NCI-H446 treated with DMSO at 0.1 percent for 48 hours (cell line): ENCODE measurements around the gene GRM5.
"Not testable (repeated sequence)": the region's sequence is repeated elsewhere in the genome, so short reads cannot be mapped to it uniquely, and the experiment has no call there.

Source experiments
- DNase-seq: peaks from one replicate; lab custom pipeline; 2025; lab: John Stamatoyannopoulos, UW

Gene GRM5

DNA sequence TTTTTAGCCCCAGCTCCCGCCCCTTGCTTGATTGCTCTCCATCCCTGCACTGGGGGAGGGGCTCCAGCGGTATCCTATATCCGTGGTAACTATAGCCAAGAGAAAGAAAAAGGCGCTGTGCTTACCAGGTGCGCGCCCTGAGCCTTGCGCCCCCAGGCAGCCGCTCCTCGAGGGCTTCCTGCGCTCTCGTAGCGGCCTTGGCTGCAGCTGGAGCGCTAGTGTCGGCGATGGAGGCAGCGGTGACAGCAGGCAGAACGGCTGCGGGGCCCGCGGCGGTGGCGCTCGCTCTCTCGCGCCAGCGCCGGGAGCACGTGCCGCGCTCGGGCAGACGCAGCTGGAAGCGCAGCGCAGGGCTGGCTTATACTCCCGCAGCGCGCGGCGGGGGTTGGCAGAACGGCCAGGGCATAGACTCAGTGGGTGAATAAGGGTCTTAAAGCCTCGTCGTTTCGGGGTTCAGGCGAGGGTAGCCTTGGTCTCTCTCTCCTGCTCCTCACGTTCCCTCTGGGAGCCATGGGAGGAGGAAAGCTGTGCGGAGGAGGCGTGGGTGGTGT is at the start of gene GRM5:
GRM5 (minus strand) TSS at position 332 of the 551 bp plus-strand sequence. CDS start 18,110 bp downstream, outside the sequence.
- DNase-seq, result not testable (repeated sequence)

DNA sequence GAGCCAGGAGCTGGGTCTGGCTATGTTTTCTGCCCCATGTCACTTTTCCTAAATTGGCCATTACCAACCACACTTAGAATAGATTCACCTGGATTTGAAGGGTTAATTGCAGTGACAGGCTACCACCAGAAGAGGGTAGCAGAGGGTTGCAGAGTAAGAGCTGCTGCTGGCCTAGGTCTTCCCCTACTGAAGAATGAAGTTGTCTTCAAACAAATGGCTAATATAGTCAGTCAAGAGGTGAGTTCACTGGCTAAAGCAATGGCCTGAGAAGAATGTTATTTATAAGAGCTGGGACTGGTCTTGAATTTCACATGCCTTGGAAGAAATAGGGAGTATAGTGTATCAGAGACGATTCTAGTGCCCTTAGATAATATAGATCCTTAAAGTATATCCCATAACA is 32.2 kb upstream of the GRM5 start:
- peak; percentile 32 for DNase-seq

DNA sequence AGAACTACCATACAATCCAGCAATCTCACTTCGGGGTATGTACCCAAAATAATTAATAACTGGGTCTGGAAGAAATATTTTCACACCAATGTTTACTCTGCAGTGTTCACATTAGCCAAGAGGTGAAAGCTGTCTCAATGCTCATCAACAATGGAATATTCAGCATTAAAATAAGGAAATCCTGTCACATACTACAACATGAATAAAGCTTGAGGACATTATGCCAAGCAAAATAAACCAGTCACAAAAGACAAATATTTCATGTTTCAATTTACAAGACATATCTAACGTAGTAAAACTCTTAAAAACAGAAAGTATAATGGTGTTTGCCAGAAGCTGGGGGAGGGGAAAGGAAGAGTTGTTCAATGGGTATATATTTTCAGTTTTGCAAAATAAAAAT is 28.0 kb upstream of the GRM5 start:
- not testable (repeated sequence) for DNase-seq

DNA sequence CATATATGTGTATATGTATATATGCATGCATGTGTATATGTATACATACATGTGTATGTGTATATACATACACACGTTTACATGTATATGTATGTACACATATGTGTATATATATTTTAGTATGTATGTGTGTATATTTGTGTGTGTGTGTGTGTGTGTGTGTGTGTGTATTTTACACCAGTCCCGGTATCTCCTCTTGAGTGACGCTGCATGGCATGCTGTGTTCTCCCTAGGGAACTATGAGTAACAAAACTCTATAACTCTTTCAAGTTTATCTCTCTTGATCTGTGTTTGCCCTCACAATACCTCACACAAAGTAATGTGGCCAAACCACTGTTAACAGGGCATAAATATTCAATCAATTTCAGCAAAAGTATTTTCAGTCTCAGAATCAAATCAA is 19.2 kb upstream of the GRM5 start:
- DNase-seq, result not testable (repeated sequence)

DNA sequence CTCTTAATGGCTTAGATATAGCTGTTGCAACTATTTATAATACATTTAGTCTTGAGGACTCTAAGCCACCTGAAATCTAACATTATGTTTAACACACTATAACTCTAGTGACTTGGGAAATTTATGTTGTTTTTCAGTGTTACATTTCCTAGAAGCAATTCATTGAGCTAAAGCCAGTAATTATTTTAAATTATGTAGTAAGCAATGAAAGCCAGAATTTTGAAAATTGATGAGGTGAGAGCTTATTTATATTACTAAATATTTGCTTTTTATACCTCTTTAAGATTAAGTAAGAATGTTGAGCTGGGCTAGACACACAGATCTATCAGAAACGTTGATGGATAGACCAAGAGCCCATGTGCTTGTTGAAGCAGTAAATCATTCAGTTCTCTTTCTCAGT is 5.1 kb upstream of the GRM5 start:
- not testable (repeated sequence) for DNase-seq

DNA sequence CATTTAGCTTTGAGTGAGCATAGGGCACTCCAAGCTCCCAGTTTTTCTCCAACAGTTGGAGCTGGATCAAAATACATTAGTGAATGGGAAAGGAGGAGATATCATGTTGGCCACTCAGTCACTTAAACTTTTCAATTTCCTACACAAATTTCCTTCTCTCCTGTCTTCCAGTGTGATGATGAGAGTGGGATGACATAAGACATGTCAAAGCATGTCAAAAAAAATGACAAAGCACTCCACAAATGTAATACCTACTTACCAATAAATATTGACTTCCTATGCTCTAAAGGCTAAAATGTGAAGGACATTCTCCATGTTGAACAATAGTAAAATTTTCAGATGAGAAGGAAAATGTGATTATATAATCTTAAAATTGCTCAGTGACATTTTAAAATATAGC is 1.5 kb upstream of the GRM5 start:
- DNase-seq, result no peak

DNA sequence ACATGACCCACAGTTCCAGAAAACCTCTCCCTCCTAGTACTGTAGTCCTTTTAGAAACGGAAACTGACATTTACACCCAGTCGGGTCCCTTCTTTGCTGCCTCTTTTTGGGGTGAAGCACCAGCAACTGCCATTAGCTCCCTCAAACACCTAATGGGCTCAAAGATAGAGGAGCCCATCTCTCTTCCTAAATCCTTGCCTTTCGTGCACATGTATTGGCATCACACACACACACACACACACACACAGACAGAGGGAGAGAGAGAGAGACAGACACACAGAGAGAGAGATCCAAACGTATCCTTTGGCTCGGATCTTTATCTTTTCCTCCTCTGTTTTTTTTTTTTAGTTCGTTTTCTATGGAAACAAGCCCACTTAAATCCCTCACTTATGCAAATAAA is 716 bp downstream of the GRM5 start:
- DNase-seq, result no peak

DNA sequence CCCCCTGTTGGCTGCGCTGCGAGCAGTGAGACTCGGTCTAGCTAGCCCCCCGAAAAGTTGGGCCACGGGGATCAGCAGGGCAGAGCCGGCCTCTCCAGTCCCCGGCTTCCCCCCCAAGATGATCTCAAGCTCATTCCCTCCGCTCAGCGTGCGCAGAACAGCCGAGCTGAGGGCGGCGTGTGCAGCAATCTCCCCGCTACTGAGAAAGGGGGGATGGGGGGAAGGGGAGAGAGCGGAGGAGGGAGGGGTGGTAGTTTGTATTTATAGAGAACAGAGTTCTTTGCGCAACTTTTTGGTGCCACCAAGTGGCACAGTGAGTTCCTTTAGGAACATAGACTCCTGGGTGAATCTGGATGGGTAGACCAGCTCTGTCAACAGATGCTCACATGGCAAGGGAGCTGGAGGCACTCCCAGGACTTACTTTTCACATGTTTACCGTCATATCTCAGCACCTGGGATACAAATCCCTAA is 2.3 kb downstream of the GRM5 start:
- DNase-seq, result not testable (repeated sequence)

DNA sequence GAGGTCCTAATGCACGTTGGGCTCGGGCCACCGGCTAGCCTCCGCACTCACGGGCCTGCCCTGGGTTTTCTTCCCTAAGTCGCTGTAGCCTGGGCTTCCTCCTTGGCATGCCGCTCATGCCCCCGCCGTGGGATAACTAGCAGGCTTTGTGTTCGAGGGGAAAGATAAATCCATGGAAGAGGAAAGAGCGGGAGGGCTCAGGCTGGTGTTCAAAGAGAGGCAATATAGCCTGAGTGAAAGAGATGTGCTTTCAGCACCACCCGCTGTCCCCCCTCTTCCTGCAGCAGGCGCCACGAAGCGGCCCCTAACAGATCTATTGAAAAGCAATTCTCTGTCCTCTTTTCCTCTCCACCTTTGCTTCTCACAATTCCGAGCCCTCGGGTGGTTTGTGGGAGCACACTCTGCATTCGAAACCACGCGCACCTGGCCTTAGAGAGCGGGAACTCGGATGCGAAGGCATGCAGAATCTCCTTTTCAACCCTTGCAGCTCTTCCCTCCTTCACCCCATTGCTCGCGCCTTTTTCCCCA is 2.9 kb downstream of the GRM5 start:
- not testable (repeated sequence) for DNase-seq

DNA sequence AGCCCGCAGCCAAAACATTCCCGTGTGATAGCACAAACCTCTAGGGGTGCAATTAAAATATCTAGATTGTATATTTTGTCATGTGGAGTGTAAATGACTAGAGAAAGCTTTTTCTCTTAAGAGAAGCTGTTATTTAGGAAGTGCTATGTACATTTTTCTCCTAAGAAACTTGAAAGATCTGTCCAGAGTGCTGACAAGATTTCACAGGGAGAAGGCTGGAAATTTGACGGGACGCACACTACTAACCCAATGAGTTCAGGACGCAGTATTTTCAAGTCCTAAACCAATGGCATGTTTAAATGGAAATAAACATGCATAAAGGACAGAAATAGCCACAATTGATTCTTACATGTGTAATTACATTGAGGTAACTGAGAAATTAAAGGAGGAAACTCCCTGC is 3.9 kb downstream of the GRM5 start:
- not testable (repeated sequence) for DNase-seq

DNA sequence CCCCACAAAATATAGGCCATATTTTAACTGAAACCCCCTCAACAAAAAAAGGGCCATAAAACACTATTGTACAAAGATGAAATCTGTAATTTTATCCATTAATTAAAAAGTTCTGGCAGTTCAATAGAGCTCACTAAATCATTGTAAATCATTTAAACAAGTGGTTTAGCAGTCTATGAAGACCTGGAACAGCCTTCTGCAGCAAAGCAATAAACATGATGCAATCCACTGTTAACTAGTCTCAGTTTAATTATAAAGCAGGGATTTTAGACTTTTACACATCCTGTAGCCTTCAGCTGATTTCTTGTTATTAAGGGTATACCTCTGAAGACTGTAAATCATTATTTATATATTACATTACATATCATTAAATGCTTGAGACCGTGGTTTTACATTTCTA is 8.4 kb downstream of the GRM5 start:
- not testable (repeated sequence) for DNase-seq

DNA sequence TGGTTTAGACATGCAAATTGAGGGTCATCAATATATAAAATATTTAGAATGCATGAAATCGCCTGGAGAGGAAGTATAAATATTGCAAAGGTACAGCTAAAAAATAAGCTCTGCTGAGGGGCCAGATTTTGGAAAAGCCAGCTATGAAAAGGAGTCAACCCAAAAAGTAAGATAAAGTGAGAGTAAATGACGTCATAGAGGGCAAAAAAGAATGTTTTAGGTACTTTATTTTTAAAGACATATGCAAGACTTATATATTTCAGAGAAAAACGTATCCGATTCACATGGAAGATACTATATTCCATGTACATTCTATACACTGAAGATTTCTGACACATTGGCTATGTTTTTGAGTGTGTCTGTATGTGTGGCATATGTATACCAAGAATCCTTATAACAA is 13.6 kb downstream of the GRM5 start:
- DNase-seq, result no peak

DNA sequence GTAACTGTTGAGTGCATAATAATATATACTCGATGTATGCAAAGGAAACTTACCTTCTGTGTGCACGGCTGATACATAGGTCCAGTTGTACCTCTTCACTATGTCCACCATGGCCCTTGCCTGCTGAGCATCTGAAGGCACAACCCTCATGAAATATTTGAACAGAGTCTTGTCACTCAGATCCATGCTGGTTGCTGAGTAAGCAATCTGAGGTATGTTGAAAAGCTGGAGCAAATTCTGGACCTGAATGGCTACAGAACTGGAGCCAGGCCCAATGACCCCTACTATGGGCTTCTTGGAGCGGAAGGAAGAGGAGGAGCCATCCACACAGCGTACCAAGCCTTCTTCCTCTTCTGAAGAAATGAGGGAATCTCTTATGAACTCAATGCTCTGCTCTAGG is 18.6 kb downstream of the GRM5 start:
- not testable (repeated sequence) for DNase-seq

DNA sequence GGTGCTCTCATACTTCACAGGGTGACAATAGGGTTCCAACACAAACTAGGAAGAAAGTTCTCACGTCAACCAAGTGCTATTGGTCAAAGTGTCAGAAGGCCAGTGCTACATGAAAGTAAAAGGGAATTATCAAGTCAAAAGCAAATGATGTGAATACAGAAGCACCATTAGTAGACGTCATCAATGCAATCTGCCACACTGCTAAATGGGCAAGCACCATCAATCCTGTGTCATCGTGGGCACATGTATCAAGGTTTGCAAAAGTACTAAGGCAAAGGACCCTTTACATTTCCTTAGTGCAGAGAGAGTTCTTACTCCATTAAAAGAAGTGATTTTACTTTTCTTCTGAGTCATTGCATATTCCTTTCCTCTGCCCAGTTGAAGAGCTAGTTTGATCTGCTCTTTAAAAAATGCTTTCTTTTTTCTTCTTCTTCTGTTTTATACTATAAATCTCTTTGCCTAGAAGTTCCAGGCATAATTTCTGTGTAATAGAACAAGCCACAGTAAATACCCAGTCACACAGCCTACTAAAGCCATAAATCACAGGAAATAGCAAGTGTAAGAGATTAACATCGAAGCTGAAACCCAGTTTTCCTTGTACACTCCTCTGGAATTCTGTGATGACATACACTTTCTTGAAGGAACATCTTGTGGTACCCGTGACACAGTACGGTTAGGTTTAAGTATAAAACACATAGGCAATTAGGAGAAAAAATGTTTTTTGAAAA is 21.8 kb downstream of the GRM5 start:
- DNase-seq, result not testable (repeated sequence)

DNA sequence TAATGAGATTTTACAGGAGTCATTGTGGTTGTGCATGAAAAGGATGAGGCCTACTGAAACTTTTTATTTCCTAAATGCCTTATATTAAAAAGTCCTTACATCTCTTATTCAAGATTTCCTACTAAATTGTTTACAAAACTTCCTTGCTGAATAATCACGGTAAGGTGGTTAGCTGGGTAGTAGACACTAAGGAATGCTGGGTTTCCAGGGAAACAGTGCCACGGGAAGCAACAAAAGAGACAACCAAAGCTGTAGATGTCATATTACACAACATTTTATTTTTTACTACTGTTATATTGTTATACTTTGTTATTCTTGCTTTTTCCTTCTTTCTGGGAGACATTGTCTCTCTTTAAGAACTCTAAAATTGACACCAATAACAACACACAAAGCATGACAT is 36.1 kb downstream of the GRM5 start:
- not testable (repeated sequence) for DNase-seq

DNA sequence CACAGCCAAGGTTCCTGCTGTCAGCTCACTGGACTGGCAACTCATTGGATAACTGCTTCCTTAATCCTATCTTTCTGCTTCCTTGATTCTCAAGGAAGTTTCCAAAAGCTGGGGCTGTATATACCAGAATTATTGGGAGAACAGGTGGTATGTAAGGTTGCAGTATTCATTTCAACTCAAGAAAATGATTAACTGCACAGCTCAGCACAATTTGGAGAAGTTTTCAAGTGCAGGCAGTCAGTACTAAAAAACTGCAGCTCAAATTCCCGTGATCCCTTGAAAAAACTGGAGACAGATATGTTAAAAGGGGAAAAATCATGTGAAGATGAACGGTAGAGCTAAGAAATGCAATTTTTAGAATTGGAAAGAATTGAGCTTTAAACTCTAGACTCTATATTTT is 44.4 kb downstream of the GRM5 start:
- no peak for DNase-seq

DNA sequence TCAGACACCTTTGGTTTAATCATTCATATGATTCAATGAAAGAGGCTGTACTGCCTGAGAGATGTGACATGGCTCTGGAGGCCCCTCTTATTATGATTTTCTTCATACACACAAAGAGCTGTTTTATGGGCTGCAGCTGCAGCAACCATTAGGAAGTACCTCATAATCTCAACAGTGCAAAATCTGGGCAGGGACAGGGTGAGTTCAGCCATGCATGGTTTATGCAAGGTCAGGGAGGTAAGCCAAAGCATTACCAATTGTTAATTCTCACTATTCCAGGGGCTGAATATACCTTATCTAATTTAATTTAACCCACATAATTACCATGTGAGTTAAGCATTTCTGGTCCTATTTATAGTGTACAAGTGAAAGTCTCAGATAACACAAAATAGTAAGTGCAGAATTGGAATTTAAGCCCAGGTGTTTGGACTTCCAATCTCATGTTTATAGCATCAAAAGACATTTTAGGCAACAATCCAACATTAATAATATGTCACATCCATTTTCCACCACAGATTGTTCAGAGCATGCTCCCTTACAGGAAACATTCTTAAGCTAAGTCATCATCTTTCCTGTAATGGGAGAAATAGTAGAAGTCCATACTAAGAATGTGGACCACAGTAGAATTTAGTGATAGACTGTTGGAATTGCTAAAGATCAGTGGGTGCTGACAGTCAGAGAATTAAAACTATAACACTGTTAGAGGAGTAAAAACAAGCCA is 45.8 kb downstream of the GRM5 start:
- DNase-seq, result not testable (repeated sequence)

DNA sequence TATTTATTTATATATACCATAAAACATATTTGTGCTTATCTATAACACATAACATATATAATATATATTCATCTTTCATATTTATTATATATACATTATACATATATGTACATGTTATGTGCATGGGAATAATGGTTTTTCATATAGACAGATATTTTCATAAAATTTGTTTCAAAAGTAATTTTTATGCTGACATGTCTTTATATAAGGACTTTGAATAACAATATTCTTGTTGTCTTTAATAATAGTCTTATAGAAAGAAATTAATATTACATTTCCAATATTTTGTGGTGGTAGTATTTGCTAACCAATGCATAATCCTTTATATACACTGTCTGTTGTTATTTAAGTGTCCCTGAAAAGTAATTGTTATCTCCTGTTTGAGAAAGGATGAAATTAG is 49.6 kb downstream of the GRM5 start:
- DNase-seq, result no peak

DNA sequence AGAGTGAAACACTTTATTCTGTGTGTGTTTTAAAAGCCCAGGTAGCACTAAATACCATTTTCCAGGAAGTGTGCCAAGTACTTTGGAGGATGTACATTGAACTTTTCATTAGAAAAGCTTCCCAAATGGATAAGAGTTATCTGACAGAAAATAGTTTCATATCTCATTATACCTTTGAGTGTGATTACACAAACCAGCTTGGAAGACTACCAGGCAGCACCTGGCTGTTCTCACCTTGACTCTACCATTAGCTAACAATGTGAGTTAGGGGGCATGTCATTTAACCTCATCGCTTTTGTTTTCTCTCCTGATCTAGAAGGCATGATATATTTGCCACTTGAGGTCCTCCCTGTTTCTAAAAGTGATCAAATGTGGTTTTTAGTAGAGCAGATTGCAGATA is 50.2 kb downstream of the GRM5 start:
- DNase-seq, result no peak

DNA sequence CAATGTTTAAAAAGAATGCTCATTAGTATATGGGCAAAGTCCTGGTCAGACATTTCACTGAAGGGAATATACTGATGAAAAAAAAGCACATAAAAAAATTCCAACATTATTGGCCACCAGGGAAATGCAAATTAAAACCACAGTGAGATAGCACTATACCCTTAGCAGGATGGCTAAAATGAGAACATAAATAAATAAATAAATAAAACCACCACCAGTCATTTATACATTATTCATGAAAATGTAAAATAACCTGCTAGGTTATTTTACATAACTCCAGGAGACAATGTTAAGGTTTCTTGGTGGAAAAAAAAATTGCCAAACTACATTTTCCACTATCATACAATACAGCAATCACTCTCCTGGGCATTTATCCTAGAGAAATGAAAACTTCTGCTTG is 64.9 kb downstream of the GRM5 start:
- not testable (repeated sequence) for DNase-seq

DNA sequence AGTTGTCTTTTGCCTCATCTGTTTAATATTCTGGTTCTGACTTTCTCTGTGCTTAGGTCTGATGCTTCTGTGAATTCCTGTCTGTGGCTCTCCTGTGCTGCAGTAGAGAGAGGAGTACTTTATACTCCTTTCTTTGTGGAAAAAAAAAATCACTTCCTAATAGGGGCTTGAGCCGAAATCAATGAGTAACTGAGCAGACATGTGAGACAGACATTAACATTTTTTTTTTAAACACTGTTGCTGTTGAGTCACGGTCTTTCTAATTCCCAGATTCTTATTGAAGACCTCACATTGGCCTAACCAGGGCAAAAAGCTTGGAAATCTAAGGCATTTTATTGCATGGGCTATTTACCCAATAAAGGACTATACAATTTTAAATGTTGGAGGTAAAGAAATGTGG is 86.1 kb downstream of the GRM5 start:
- no peak for DNase-seq

DNA sequence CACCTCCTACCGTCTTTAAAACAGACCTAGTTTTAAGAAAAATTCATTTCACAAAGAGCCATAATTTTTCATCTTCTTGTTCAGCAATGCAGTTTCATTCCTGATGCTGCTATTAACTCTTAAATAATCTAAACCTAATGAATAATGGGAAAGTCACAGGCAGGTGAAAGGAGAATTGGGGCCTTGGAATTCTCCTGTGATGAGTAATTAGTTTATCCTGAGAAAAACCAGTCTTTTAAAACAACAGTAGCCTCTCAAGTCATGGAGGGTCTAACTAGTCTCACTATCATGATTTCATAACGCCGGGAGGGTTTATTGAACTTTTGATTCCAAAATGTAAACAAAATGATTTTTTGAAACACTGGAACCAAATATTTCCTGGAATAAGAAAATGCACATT is 86.8 kb downstream of the GRM5 start:
- DNase-seq, result not testable (repeated sequence)

DNA sequence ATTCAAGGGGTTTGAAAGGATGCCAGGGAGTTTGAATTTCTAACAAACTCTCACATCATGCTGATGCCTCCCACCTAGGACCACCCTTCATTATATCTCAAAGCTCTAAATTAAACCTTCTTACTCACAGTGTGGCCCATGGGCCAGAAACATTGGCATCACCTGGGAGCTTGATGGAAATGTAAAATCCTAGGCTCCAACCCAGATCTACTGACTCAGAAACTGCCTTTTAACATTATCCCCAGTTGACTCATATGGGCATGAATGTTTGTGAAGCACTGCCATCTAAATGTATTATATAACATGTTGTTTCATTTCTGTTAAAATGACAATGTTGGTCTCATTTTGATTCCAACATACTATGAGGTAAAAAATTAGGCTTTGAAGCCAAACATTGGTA is 90.3 kb downstream of the GRM5 start:
- not testable (repeated sequence) for DNase-seq
